Astrocyte of the hippocampus (primary cell): ENCODE results near the gene CDY2A.
"Not testable (repeated sequence)": the region's sequence is repeated elsewhere in the genome, so short reads cannot be mapped to it uniquely, and the experiment has no call there.

Experiments
- DNase-seq: peaks from one replicate; pipeline ENCODE4 v3.0.0; 2011; ENCODE audit warnings: low read depth, low spot score

The CDY2A gene, protein sequence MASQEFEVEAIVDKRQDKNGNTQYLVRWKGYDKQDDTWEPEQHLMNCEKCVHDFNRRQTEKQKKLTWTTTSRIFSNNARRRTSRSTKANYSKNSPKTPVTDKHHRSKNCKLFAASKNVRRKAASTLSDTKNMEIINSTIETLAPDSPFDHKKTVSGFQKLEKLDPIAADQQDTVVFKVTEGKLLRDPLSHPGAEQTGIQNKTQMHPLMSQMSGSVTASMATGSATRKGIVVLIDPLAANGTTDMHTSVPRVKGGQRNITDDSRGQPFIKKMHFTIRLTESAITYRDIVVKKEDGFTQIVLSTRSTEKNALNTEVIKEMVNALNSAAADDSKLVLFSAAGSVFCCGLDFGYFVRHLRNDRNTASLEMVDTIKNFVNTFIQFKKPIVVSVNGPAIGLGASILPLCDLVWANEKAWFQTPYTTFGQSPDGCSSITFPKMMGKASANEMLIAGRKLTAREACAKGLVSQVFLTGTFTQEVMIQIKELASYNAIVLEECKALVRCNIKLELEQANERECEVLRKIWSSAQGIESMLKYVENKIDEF

DNA sequence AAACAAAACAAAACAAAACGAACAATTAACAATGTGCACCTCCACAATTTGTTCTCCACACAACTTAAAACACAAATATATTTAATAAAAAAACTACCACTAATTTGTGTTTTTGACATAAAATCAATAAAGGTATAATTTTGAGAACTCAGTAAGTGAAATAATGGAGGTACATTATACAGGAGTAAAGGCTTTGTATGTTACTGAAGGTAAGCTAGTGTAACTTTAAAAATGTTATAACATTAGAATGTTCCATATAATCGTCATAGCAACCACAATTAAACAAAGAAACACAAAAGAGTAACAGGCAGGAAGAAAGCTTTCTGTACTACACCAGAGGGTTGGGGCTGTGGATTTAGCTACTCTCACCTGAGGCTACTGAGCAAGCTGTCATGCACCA is at the start of gene CDY2A:
Gene CDY2A, plus strand, starts transcription at position 301 of the 400 bp plus-strand sequence. CDS start 328 bp downstream, outside the sequence.
- not testable (repeated sequence) for DNase-seq

DNA sequence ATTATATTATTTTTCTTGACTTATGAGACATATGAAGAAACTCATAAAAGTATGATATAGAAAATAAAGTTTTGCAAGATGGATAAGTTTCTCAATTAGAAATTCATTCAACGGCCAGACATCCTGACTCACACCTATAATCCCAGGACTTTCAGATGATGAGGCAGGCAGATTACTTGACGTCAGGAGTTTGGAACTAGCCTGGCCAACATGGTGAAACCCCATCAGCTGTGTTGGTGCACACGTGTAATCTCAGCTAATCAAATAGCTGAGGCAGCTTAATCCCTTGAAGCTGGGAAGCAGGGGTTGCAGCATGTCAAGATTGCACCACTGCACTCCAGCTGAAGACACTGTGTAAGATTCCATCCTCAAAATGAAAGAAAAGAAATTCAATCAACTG is 28.0 kb upstream of the CDY2A start:
- DNase-seq: not testable (repeated sequence)

DNA sequence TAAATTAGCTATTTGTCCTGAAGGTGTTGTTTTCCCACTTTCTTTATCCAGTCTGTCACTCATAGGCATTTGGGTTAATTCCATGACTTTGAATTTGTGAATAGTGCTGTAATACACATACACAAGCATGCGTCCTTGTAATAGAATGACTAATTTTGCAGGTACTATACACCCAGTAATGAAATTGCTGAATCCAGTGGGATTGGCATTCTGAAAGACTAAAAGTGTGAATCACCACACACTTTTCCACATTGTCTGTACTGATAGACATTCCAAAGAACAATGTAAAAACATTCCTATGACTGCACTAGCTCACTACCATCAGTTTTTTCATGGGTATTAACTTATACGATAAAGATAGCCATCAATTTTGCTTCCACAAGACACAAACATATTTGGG is 27.3 kb upstream of the CDY2A start:
- DNase-seq: not testable (repeated sequence)

DNA sequence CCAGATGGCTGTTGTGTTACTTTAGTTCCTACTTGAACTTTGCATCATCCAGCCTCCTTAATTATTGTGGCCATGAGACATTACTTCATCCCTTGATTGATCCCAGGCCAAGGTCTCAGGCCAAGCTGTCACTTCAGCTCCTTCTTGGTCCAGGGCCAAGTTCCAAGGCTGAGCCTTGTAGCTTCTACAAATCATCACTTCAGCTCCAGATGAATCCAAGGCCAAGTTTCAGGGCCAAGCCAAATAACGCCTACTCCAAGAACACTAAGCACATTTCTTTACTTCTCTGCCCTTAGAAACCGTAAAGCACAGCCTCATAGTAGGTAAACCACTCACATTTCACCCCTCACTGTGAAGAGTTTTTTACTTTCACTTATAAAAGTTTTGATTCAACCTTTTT is 1.7 kb upstream of the CDY2A start:
- not testable (repeated sequence) for DNase-seq

DNA sequence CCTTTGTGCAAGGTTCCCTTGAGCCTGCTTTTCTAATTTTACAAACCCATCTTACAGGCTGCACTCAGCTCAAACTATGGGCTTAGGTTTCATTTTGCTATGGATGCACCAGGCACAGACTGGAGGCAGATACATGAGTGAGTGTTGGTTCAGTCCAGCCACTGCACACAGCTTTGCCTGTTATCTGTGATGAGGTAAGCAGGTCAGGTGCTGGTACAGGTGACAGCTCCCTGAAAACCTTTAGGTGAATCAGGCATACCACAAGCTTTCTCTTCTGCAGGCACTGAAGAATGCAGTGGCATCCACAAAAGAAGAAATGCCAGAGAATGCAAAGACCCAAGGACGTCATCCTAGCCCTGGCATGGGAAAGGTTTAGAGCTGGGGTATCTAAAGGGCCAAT is 3.3 kb downstream of the CDY2A start:
- not testable (repeated sequence) for DNase-seq

DNA sequence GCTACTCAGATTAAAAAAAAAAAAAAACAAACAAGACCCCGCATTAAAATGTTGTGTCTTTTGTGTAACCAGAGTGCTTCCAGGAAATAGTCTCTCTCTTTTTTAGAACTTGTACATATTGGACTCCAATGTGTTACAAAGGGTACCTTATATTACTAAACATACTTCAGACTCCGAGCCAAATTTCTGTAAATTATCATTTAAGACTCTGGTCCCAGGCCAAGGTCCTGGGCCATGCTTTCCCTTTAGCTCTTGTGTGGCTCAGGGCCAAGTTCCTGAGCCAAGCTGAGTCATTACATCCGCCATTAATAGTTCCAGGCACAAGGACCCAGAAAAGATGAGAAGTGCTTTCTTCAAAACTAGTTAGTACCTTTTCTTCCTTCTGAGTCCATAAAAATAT is 4.6 kb downstream of the CDY2A start:
- DNase-seq: not testable (repeated sequence)

DNA sequence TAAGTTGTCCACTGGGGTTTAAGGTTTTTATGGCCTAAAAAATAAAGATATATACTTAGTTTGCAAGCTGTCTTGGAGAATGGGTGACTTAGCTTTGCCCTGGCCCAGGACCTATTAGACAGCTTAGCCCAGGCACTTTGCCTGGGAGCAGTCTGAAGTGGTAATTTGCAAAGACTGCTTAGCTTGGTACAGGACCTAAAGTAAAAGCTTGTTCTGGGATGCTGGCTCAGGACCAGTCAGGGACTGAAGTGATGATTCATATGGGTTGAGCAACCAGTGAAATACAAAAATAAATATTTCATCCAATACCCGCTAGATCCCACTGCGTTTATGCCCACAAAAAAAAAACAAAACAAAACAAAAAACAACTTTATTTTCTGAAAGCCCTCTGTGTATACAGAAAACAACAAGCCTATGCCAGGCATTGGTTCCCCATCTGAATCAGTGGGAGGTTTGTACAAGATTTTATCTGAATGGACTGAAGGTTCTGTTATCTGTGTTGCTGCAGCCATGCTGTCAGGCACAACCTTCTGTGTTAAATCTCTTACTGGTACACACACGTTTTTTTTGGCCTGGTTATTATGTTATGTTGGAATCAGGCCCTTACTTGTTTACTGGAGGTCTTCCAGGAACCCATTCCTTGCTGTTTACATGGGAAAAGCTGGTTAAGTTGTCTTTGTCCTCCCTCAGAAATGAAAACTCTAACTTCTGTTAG is 8.7 kb downstream of the CDY2A start:
- DNase-seq: not testable (repeated sequence)

DNA sequence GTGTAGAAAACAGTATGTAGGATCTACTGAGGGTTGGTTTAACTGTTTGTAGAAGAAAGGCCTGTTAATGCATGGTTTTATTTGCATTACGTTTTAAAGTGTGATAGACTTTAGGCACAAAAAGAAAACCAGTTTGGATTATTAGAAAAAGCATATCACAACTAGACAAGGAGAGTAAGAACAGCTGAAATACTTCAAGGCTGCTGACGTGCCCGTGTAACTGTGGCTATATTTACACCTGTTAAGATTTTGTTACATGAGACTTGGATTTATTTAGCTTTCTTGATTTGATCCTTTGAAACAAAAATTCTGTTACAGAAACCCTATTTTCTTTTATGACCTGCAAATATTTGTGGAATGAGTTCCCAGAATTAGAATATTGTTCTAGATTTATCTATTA is 9.3 kb downstream of the CDY2A start:
- DNase-seq: not testable (repeated sequence)

DNA sequence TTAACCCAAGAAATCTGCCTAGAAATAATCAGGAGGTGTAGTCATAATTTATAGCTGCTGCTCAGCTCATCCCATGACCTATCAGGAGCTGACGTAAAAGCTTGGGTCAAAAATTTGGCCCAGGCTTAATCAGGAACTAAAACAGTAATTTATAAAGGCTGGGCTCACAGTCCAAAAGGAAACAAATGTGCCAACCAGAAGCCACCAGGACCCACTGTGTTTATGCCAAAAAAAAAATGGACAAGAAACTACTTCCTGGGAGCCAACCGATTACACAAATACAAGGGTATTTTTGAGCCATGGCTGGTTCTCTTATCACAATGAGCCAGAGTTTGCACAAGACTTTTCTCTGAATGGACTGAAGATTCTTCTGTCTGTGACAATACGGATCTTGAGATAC is 19.4 kb downstream of the CDY2A start:
- DNase-seq: not testable (repeated sequence)

DNA sequence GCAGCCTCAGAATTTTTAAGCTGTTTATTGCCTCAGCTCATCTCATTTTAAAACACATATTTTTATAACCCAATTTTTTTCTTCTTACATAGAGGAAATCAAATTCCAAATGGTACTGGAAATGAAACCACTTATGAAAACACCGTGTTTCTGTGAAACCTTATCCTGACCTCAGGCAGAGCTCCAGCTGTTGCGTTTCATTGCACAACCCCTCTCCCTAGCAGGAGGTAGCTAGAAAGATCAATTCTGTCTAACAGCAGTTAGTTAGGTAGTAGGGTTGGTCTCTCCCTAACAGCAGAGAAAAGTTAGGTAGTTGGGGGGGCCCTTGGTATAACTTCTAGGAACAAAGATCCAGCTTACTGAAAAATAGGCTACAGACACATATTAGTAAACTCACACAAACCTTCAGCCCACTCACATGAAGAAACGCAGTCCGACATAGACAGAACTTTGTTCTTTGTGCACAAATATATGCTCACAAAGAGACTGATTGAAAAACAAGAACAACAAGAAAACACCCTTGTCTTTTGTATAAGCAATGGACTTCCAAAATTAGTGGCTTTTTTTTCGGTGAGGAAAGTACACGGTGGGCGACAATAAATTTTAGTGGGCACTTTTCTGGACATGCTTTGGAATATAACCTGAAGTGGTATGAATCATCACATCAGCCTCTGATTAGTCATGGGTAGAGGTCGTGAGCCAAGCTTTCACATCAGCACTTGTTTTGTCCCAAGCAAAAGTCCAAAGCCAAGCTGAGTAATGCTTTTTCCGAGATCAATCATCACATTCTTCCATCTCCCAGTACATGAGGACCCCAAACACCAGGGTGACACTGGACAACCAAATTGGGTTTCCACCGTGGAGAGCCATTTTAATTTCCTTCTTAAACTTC is 22.8 kb downstream of the CDY2A start:
- not testable (repeated sequence) for DNase-seq

DNA sequence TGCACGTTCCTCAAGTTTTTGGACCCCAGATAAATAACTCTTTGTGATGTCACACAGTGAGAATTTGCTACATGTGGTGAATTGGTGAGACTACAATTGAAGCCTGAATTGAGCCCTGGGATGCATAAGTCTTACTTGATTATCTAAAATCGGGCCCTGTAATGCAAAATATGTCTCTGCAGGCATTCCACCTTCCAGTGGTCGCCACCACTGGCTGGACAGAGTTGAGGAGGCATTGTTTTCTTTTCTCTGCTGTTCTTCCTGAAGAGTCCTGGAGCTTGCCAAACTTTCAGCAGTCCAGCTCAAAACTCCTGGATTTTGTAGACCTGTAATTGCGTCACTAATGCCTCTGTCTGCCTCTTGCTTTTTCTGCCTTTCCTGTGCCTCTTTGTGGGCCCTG is 23.5 kb downstream of the CDY2A start:
- not testable (repeated sequence) for DNase-seq

DNA sequence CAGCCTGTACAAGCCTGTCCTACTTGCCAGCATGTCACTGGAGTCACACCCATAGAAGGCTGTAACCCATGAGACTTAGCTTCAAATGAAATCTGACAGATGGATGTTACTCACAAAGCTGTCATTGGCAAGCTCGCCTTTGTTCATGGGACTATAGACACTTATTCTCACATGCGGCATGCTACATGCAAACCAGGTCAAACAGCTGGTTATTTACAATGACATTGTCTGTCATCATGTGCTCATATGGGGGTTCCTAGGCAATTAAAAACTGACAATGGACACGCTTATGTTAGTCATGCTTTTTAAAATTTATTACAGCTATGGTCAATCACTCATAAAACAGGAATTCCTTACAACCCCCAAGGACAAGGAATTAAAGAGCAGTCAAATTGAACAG is 30.9 kb downstream of the CDY2A start:
- not testable (repeated sequence) for DNase-seq

DNA sequence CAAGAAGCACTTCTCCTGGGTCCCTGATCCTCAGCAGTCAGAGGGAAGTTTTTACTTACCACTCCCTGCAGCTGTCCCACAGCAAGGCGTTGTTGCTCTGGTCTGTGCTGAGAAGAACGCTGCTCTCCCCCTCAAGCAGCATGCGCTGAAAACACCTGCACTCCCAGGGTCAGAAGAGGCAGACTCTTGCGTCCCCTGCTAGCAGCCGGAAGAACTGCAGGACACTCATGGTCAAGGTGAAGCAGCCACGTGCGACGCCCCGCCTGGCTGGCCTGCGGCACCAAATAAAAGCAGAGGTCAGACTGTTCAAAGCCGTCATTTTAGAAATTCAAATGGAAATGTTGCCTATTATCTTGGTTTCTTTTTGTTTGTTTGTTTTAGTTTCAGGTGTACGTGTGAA is 47.9 kb downstream of the CDY2A start:
- DNase-seq: not testable (repeated sequence)
